Mesangial cell (primary cell): ENCODE data around the gene SLC25A4. TPM values are rescaled to one million over a fixed set of nuclear protein-coding genes. Genes with fewer than 3 reads are reported as not detected.

Experiments
- total RNA-seq: library from RNA; depleted of rRNA; stranded (reverse); fragments of >200 nt; gene quantifications from 2 replicates; pipeline ENCODE4 v1.2.3, GENCODE V29; 2015

SLC25A4 gene
- total RNA-seq = 15.5 and 16.9 TPM in 2 replicates

GRCh38 chr4:185142912-185143600 lies at the start of gene SLC25A4:
SLC25A4 (plus strand) TSS chr4:185143266; CDS start chr4:185143373, 107 bp downstream.

Other genes with a start within 250 kb of the SLC25A4 start
- gene HELT, start 124.8 kb upstream of the SLC25A4 start, total RNA-seq = not detected in 2 replicates
- 14.3 and 14.7 TPM in 2 replicates for gene CFAP97, start 60.7 kb downstream of the SLC25A4 start, total RNA-seq
- gene SNX25, start 66.3 kb downstream of the SLC25A4 start, total RNA-seq = 7.1 and 13.9 TPM in 2 replicates